ENCODE data around the gene CCND1. TPM values are rescaled to one million over a fixed set of nuclear protein-coding genes. Genes with fewer than 3 reads are reported as not detected.
A peak's percentile ranks its signal among the peaks of the same experiment; 100 is the strongest.

Gene CCND1
- total RNA-seq (1 to 10 TPM in 2 of 5 experiments, under 1 TPM in 3; 0.35 to 4.0 (median 0.84) TPM), polyA plus RNA-seq (1 to 10 TPM in 1 of 2 donors, under 1 TPM in 1; 0.26 to 4.9 TPM), total RNA-seq (3.0 reads per million, percentile 16 among the genes with 10 or more reads in this experiment)

- ATAC-seq: peak; percentile 53
- Mint-ChIP-seq H3K36me3 (no peaks in the 10 kb centered on the region), H3K4me3 (peak within 1 kb of the TSS; percentile 68 to 95 (median 92)), H3K27ac (peak within 1 kb of the TSS in 6 of 9 donors; percentile 33 to 87 (median 66)), H3K4me1 (peaks cover 15 to 38% (median 25%) of the 10 kb centered on the region in 7 donors), H3K27me3 (peaks cover 25 to 42% (median 29%) of the 10 kb centered on the region in 5 donors), H3K9me3 (no peaks in the 10 kb centered on the region)
- Histone ChIP-seq H3K4me3 (ENCODE audit: low read length) (peak within 1 kb of the TSS; percentile 61), H3K27me3 (ENCODE audit: control insufficient read depth in 2 of 2, insufficient read depth in 2 of 2, low read length in 2 of 2) (peaks cover 9 to 23% of the 10 kb centered on the region in 2 donors), H3K9me3 (ENCODE audit: control insufficient read depth in 2 of 3, low read length in 3 of 3) (no peaks in the 10 kb centered on the region), H3K27ac (ENCODE audit: low read depth, low read length) (no peak within 1 kb of the TSS), H3K36me3 (ENCODE audit: control insufficient read depth in 2 of 3, insufficient read depth in 3 of 3, low read length in 3 of 3) (no peaks in the 10 kb centered on the region), H3K4me1 (ENCODE audit: control insufficient read depth in 2 of 2, insufficient read depth in 2 of 2, low read length in 2 of 2) (peaks cover 3 to 32% of the 10 kb centered on the region in 2 donors)
- POLR2A ChIA-PET: no interaction called here
- CTCF ChIA-PET: interaction anchor here (5.8 kb wide), 1 partner anchor 541 kb away, joined by 37 read pairs; no protein-coding TSS in a partner anchor
- intact Hi-C loops (cut with micrococcal nuclease): loop anchor here (5.0 to 10.0 kb wide), 6 partner anchors 66 to 1059 kb away; partner anchors contain the start of gene CPT1A (in 2 of the 2)
- peak in 8 of 9 donors; percentile 11 to 49 (median 40) for DNase-seq
These were observed at the start of gene CCND1 for GRCh38 chr11:69640995-69641581. Gene CCND1 (plus strand): TSS chr11:69641156. CDS start chr11:69641314, 158 bp downstream.

- no peaks in the 10 kb centered on the region for H3K27me3 ChIP-seq (ENCODE audit: control insufficient read depth in 2 of 2, insufficient read depth in 2 of 2, low read length in 2 of 2)
- Mint-ChIP-seq H3K36me3 (no peaks in the 10 kb centered on the region), H3K9me3 (no peaks in the 10 kb centered on the region), H3K27me3 (peaks cover 0 to 4% (median 0%) of the 10 kb centered on the region in 5 donors), H3K4me1 (peaks cover 0 to 6% (median 0%) of the 10 kb centered on the region in 7 donors), H3K4me3 (no peak overlapping the region), H3K27ac (no peak overlapping the region)
- DNase-seq (no peak), ATAC-seq (no peak)
- H3K36me3 ChIP-seq (ENCODE audit: control insufficient read depth in 2 of 3, insufficient read depth in 3 of 3, low read length in 3 of 3): no peaks in the 10 kb centered on the region
- no peaks in the 10 kb centered on the region for H3K9me3 ChIP-seq (ENCODE audit: control insufficient read depth in 2 of 3, low read length in 3 of 3)
- intact Hi-C loops (cut with micrococcal nuclease): no loop called here
- POLR2A ChIA-PET: no interaction called here
- H3K4me1 ChIP-seq (ENCODE audit: control insufficient read depth in 2 of 2, insufficient read depth in 2 of 2, low read length in 2 of 2): no peaks in the 10 kb centered on the region
- no peak overlapping the region for H3K4me3 ChIP-seq (ENCODE audit: low read length)
- CTCF ChIA-PET: no interaction called here
- no peak overlapping the region for H3K27ac ChIP-seq (ENCODE audit: low read depth, low read length)
These were observed 47.8 kb upstream of the CCND1 start for GRCh38 chr11:69592986-69593650.

- Mint-ChIP-seq H3K9me3 (no peaks in the 10 kb centered on the region), H3K27me3 (peaks cover 0 to 3% (median 0%) of the 10 kb centered on the region in 5 donors), H3K36me3 (no peaks in the 10 kb centered on the region), H3K27ac (no peak overlapping the region), H3K4me1 (peaks cover 0 to 7% (median 0%) of the 10 kb centered on the region in 7 donors), H3K4me3 (no peak overlapping the region)
- H3K4me1 ChIP-seq (ENCODE audit: control insufficient read depth in 2 of 2, insufficient read depth in 2 of 2, low read length in 2 of 2): no peaks in the 10 kb centered on the region
- H3K4me3 ChIP-seq (ENCODE audit: low read length): no peak overlapping the region
- H3K27ac ChIP-seq (ENCODE audit: low read depth, low read length): no peak overlapping the region
- ChIA-PET CTCF (no interaction called here), POLR2A (no interaction called here)
- no peaks in the 10 kb centered on the region for H3K36me3 ChIP-seq (ENCODE audit: control insufficient read depth in 2 of 3, insufficient read depth in 3 of 3, low read length in 3 of 3)
- ATAC-seq: no peak
- H3K27me3 ChIP-seq (ENCODE audit: control insufficient read depth in 2 of 2, insufficient read depth in 2 of 2, low read length in 2 of 2): no peaks in the 10 kb centered on the region
- no peaks in the 10 kb centered on the region for H3K9me3 ChIP-seq (ENCODE audit: control insufficient read depth in 2 of 3, low read length in 3 of 3)
- no peak for DNase-seq
- intact Hi-C loops (cut with micrococcal nuclease): no loop called here
These were observed 47.1 kb upstream of the CCND1 start for GRCh38 chr11:69593851-69594250.

GRCh38 chr11:69594481-69594880 is 46.5 kb upstream of the CCND1 start:
- intact Hi-C loops (cut with micrococcal nuclease): no loop called here
- H3K27me3 Mint-ChIP-seq: peaks cover 0 to 1% (median 0%) of the 10 kb centered on the region in 5 donors
- DNase-seq: no peak
- Histone ChIP-seq H3K27me3 (ENCODE audit: control insufficient read depth in 2 of 2, insufficient read depth in 2 of 2, low read length in 2 of 2) (no peaks in the 10 kb centered on the region), H3K9me3 (ENCODE audit: control insufficient read depth in 2 of 3, low read length in 3 of 3) (no peaks in the 10 kb centered on the region), H3K4me1 (ENCODE audit: control insufficient read depth in 2 of 2, insufficient read depth in 2 of 2, low read length in 2 of 2) (no peaks in the 10 kb centered on the region), H3K4me3 (ENCODE audit: low read length) (no peak overlapping the region), H3K27ac (ENCODE audit: low read depth, low read length) (no peak overlapping the region), H3K36me3 (ENCODE audit: control insufficient read depth in 2 of 3, insufficient read depth in 3 of 3, low read length in 3 of 3) (no peaks in the 10 kb centered on the region)
- no peak for ATAC-seq
- H3K27ac Mint-ChIP-seq: no peak overlapping the region
- ChIA-PET CTCF (no interaction called here), POLR2A (no interaction called here)
- peaks cover 0 to 7% (median 0%) of the 10 kb centered on the region in 7 donors for H3K4me1 Mint-ChIP-seq
- H3K4me3 Mint-ChIP-seq: no peak overlapping the region
- no peaks in the 10 kb centered on the region for H3K36me3 Mint-ChIP-seq
- no peaks in the 10 kb centered on the region for H3K9me3 Mint-ChIP-seq

- Mint-ChIP-seq H3K4me1 (peaks cover 0 to 7% (median 0%) of the 10 kb centered on the region in 7 donors), H3K4me3 (no peak overlapping the region), H3K9me3 (no peaks in the 10 kb centered on the region), H3K27me3 (no peaks in the 10 kb centered on the region), H3K36me3 (no peaks in the 10 kb centered on the region), H3K27ac (no peak overlapping the region)
- H3K4me3 ChIP-seq (ENCODE audit: low read length): no peak overlapping the region
- intact Hi-C loops (cut with micrococcal nuclease): no loop called here
- ChIA-PET POLR2A (no interaction called here), CTCF (no interaction called here)
- ATAC-seq (no peak), DNase-seq (no peak)
- no peaks in the 10 kb centered on the region for H3K9me3 ChIP-seq (ENCODE audit: control insufficient read depth in 2 of 3, low read length in 3 of 3)
- H3K4me1 ChIP-seq (ENCODE audit: control insufficient read depth in 2 of 2, insufficient read depth in 2 of 2, low read length in 2 of 2): no peaks in the 10 kb centered on the region
- no peak overlapping the region for H3K27ac ChIP-seq (ENCODE audit: low read depth, low read length)
- H3K27me3 ChIP-seq (ENCODE audit: control insufficient read depth in 2 of 2, insufficient read depth in 2 of 2, low read length in 2 of 2): no peaks in the 10 kb centered on the region
- no peaks in the 10 kb centered on the region for H3K36me3 ChIP-seq (ENCODE audit: control insufficient read depth in 2 of 3, insufficient read depth in 3 of 3, low read length in 3 of 3)
These were observed 44.9 kb upstream of the CCND1 start for GRCh38 chr11:69595805-69596665.

GRCh38 chr11:69598147-69598546 is 42.8 kb upstream of the CCND1 start:
- CTCF ChIA-PET: interaction anchor here (1.6 kb wide), 1 partner anchor 305 kb away, joined by 3 read pairs; no protein-coding TSS in a partner anchor
- no peak for DNase-seq
- POLR2A ChIA-PET: no interaction called here
- Histone ChIP-seq H3K4me3 (ENCODE audit: low read length) (no peak overlapping the region), H3K27me3 (ENCODE audit: control insufficient read depth in 2 of 2, insufficient read depth in 2 of 2, low read length in 2 of 2) (no peaks in the 10 kb centered on the region), H3K36me3 (ENCODE audit: control insufficient read depth in 2 of 3, insufficient read depth in 3 of 3, low read length in 3 of 3) (no peaks in the 10 kb centered on the region), H3K9me3 (ENCODE audit: control insufficient read depth in 2 of 3, low read length in 3 of 3) (no peaks in the 10 kb centered on the region), H3K4me1 (ENCODE audit: control insufficient read depth in 2 of 2, insufficient read depth in 2 of 2, low read length in 2 of 2) (no peaks in the 10 kb centered on the region), H3K27ac (ENCODE audit: low read depth, low read length) (no peak overlapping the region)
- no peak for ATAC-seq
- H3K27ac Mint-ChIP-seq: no peak overlapping the region
- intact Hi-C loops (cut with micrococcal nuclease): no loop called here
- H3K4me3 Mint-ChIP-seq: no peak overlapping the region
- peaks cover 0 to 7% (median 0%) of the 10 kb centered on the region in 7 donors for H3K4me1 Mint-ChIP-seq
- H3K27me3 Mint-ChIP-seq: peaks cover 0 to 8% (median 7%) of the 10 kb centered on the region in 5 donors
- H3K36me3 Mint-ChIP-seq: no peaks in the 10 kb centered on the region
- no peaks in the 10 kb centered on the region for H3K9me3 Mint-ChIP-seq
